Neural progenitor cell (in vitro differentiated cells): ENCODE data around the gene HERC2.
A peak's percentile ranks its signal among the peaks of the same experiment; 100 is the strongest.

Source experiments
- EZH2 ChIP-seq: fragments of 200-600 bp; sonication (generic); IDR thresholded peaks from 2 replicates; pipeline ENCODE4 v1.6.1; 2017; ENCODE audit warnings: antibody characterized with exemption, mild to moderate bottlenecking, moderate library complexity
- EZH2phosphoT487 ChIP-seq: fragments of 200-600 bp; sonication (generic); IDR thresholded peaks from 2 replicates; pipeline ENCODE4 v1.6.1; 2017; ENCODE audit warnings: antibody characterized with exemption
- TF ChIP-seq, protein P1 (sequence below): fragments of 200-600 bp; sonication (generic); IDR thresholded peaks from 2 replicates; pipeline ENCODE4 v1.5.1; 2017; ENCODE audit warnings: antibody characterized with exemption, mild to moderate bottlenecking

DNA sequence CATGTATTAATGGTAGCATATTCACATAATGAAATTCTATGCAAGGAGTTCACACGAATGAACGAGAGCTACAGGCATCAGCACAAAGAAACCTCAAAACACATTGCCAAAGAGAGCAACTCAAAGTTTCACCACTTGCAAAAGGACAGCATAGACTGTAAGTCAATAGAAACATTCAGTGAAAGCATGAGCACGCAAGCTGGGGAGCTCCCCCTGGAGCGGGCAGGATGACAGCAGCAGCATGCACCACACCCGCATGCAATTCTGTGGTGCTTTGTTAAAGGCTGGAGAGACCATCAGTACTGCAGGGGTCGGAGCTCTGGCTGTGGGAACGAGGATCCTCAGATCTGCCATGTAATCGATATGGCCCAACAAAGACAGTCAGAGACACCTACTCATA is 241.6 kb downstream of the HERC2 start:
- TF ChIP-seq EZH2phosphoT487, result no peak
- TF ChIP-seq EZH2, result no peak
- TF ChIP-seq, protein P1, sequence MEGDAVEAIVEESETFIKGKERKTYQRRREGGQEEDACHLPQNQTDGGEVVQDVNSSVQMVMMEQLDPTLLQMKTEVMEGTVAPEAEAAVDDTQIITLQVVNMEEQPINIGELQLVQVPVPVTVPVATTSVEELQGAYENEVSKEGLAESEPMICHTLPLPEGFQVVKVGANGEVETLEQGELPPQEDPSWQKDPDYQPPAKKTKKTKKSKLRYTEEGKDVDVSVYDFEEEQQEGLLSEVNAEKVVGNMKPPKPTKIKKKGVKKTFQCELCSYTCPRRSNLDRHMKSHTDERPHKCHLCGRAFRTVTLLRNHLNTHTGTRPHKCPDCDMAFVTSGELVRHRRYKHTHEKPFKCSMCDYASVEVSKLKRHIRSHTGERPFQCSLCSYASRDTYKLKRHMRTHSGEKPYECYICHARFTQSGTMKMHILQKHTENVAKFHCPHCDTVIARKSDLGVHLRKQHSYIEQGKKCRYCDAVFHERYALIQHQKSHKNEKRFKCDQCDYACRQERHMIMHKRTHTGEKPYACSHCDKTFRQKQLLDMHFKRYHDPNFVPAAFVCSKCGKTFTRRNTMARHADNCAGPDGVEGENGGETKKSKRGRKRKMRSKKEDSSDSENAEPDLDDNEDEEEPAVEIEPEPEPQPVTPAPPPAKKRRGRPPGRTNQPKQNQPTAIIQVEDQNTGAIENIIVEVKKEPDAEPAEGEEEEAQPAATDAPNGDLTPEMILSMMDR, result peak; percentile 13
